Measurements from ENCODE around the gene THAP3.

Gene THAP3

DNA sequence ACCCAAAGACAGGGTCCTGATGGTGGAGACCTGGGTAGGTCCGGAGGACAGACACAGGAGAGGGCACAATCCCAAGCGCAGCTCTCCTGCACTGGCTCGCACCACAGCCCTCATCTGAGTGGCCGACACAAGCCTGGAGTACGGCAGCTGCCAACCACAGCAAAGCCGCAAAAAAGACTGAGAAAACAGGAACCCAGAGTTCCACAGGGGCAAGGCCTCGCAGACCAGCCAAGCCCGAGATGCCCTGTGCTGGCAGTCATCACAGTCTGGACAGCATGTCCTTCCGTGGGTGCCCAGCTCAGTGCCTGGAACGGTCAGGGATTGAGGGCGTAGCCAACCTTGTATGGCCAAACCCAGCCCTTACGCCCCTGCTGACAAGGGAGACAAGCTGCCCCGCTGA lies 33.4 kb upstream of the THAP3 start:
- TF ChIP-seq, protein P1, sequence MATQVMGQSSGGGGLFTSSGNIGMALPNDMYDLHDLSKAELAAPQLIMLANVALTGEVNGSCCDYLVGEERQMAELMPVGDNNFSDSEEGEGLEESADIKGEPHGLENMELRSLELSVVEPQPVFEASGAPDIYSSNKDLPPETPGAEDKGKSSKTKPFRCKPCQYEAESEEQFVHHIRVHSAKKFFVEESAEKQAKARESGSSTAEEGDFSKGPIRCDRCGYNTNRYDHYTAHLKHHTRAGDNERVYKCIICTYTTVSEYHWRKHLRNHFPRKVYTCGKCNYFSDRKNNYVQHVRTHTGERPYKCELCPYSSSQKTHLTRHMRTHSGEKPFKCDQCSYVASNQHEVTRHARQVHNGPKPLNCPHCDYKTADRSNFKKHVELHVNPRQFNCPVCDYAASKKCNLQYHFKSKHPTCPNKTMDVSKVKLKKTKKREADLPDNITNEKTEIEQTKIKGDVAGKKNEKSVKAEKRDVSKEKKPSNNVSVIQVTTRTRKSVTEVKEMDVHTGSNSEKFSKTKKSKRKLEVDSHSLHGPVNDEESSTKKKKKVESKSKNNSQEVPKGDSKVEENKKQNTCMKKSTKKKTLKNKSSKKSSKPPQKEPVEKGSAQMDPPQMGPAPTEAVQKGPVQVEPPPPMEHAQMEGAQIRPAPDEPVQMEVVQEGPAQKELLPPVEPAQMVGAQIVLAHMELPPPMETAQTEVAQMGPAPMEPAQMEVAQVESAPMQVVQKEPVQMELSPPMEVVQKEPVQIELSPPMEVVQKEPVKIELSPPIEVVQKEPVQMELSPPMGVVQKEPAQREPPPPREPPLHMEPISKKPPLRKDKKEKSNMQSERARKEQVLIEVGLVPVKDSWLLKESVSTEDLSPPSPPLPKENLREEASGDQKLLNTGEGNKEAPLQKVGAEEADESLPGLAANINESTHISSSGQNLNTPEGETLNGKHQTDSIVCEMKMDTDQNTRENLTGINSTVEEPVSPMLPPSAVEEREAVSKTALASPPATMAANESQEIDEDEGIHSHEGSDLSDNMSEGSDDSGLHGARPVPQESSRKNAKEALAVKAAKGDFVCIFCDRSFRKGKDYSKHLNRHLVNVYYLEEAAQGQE (IDR thresholded peaks at IDR 0.05; ENCODE audit: insufficient read depth in 1 of 2, low read depth in 2 of 2, low read length in 2 of 2): no peak
- TF ChIP-seq TAF1 (IDR thresholded peaks at IDR 0.05; ENCODE audit: borderline replicate concordance, insufficient read depth, low read length) (no peak), SIN3A (IDR thresholded peaks at IDR 0.05; ENCODE audit: borderline replicate concordance, insufficient read depth, low read length) (no peak), POLR2AphosphoS5 (IDR thresholded peaks at IDR 0.05; ENCODE audit: low read depth, low read length) (no peak), FOXP2 (optimal IDR thresholded peaks at IDR 0.05; ENCODE audit: borderline replicate concordance, extremely low read depth, extremely low read length, insufficient read depth) (no peak)

DNA sequence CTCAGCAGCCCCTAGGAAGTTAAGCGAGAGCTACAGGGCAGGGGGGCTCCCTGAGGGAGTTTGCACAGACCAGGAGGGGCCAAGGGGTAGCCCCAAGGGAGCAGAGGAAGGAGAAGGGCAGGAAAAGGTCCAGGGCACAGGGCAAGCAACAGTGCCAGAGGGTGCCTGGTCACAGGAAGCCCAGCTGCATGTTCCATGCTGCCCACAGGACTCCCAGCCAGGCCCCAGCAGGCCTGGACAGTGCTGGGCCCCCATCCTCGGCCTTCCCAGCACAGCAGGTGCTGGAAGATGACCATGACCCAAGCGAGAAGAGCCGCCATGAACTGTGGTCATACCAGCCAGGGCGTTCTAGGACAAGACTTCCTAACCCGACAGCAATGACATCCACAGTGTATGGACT lies 33.0 kb upstream of the THAP3 start:
- TF ChIP-seq TAF1 (IDR thresholded peaks at IDR 0.05; ENCODE audit: borderline replicate concordance, insufficient read depth, low read length) (no peak), FOXP2 (optimal IDR thresholded peaks at IDR 0.05; ENCODE audit: borderline replicate concordance, extremely low read depth, extremely low read length, insufficient read depth) (no peak), SIN3A (IDR thresholded peaks at IDR 0.05; ENCODE audit: borderline replicate concordance, insufficient read depth, low read length) (no peak), POLR2AphosphoS5 (IDR thresholded peaks at IDR 0.05; ENCODE audit: low read depth, low read length) (no peak)
- TF ChIP-seq, protein P1 (IDR thresholded peaks at IDR 0.05; ENCODE audit: insufficient read depth in 1 of 2, low read depth in 2 of 2, low read length in 2 of 2): no peak

DNA sequence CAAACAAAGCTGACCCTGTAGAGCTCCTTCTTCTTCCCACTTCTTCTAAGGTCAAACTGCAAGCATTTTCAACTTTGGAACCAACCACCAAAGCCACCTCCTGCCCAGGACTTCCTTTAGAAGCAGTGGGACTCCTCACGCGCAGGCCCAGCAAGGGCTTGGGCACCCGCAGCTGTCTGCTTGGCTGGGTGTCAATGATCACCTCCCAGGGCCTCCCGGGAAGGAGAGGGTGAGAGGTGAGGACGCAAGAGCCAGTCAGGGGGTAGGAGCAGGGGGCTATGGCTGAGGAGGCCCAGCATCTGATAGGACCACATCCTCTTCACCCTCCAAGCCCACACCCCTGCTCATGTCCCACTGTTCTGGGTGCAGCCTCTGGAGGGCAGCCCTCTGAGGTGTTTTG lies 32.2 kb upstream of the THAP3 start:
- TF ChIP-seq POLR2AphosphoS5 (IDR thresholded peaks at IDR 0.05; ENCODE audit: low read depth, low read length) (no peak), TAF1 (IDR thresholded peaks at IDR 0.05; ENCODE audit: borderline replicate concordance, insufficient read depth, low read length) (no peak), FOXP2 (optimal IDR thresholded peaks at IDR 0.05; ENCODE audit: borderline replicate concordance, extremely low read depth, extremely low read length, insufficient read depth) (no peak), SIN3A (IDR thresholded peaks at IDR 0.05; ENCODE audit: borderline replicate concordance, insufficient read depth, low read length) (no peak)
- TF ChIP-seq, protein P1 (IDR thresholded peaks at IDR 0.05; ENCODE audit: insufficient read depth in 1 of 2, low read depth in 2 of 2, low read length in 2 of 2): no peak

DNA sequence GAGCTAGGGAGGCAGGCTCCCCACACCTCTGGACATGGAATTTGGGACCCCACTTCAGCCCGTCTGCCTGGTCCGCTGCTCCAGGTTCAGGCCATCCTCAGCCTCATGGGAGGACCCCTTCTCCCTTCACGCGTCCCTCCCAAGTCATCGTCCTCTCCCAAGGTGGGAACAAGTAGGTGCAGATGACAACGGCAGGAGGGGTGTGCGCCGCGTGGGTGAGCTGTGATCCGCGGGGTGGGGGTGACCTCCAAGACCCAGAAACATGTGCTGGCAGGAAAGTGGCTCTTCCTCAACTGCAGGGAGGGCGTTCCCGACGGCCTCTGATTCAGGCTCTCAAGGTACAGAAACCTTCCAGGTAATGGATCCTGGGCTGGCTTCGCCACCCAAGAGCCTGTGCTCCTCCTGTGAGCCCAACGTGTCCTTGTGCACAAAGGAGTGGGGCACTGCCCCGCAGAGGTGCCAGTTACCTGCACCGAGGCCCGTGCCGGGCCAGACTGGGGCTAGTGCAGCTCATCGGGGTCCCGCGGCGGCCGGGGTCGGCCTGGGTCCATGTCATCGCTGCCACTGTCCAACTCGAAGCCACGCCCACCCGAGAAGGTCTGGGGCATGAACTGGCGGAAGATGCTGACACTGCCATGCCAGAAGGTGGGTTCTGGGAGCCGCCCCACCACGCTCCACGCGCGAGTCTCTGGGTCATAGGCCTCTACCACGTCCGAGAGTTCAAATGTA lies 31.6 kb upstream of the THAP3 start:
- no peak; the same call in 1 of the 2 replicates for TF ChIP-seq POLR2AphosphoS5 (IDR thresholded peaks at IDR 0.05; ENCODE audit: low read depth, low read length)
- no peak for TF ChIP-seq TAF1 (IDR thresholded peaks at IDR 0.05; ENCODE audit: borderline replicate concordance, insufficient read depth, low read length)
- TF ChIP-seq SIN3A (IDR thresholded peaks at IDR 0.05; ENCODE audit: borderline replicate concordance, insufficient read depth, low read length): no peak
- TF ChIP-seq, protein P1 (IDR thresholded peaks at IDR 0.05; ENCODE audit: insufficient read depth in 1 of 2, low read depth in 2 of 2, low read length in 2 of 2): no peak
- TF ChIP-seq FOXP2 (optimal IDR thresholded peaks at IDR 0.05; ENCODE audit: borderline replicate concordance, extremely low read depth, extremely low read length, insufficient read depth): no peak

Data from PFSK-1 (cell line).